GM12801 (cell line): Measurements from ENCODE around the gene TMEM101.

Experiments used
- TF ChIP-seq, protein P1 (sequence below): IDR thresholded peaks from one replicate; pipeline ENCODE4 v1.5.1; 2011; ENCODE audit warnings: control low read depth; ENCODE audit not compliant: insufficient read length; ENCODE audit errors: extremely low read depth

The TMEM101 gene

DNA sequence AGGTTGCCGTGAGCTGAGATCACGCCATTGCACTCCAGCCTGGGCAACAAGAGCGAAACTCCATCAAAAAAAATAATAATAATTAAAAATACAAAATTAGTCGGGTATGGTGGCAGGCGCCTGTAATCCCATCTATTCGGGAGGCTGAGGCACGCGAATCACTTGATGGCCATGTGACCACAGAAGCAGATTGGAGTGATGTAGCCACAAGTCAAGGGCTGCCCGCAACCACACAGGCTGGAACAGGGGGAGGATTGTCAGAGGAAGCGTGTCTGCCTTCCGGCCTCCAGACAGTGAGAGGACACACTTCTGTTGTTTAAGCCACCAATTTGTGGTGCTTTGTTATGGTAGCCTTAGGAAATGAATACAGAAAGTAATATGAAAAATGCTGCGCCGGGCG lies 22.1 kb downstream of the TMEM101 start:
- TF ChIP-seq, protein P1, sequence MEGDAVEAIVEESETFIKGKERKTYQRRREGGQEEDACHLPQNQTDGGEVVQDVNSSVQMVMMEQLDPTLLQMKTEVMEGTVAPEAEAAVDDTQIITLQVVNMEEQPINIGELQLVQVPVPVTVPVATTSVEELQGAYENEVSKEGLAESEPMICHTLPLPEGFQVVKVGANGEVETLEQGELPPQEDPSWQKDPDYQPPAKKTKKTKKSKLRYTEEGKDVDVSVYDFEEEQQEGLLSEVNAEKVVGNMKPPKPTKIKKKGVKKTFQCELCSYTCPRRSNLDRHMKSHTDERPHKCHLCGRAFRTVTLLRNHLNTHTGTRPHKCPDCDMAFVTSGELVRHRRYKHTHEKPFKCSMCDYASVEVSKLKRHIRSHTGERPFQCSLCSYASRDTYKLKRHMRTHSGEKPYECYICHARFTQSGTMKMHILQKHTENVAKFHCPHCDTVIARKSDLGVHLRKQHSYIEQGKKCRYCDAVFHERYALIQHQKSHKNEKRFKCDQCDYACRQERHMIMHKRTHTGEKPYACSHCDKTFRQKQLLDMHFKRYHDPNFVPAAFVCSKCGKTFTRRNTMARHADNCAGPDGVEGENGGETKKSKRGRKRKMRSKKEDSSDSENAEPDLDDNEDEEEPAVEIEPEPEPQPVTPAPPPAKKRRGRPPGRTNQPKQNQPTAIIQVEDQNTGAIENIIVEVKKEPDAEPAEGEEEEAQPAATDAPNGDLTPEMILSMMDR, result no peak

DNA sequence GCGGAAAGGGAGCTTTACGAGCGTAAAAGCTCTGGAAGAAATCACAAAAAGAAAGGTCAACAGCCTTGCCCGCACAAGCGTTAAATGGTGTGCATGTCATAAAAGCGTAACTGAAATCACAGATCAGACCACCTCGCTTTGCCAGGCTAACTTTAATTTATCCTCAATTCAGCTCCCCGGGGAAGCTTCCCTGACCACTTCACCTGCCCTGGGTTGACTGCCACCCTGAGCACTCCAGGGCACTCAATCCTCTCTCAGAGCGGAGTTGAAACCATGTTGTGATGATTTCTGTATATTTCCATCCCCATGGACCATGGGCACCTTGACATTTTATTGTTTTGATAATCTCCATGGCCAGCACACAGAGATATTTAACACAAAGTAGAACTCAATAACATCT lies 26.5 kb downstream of the TMEM101 start:
- TF ChIP-seq, protein P1, result no peak

DNA sequence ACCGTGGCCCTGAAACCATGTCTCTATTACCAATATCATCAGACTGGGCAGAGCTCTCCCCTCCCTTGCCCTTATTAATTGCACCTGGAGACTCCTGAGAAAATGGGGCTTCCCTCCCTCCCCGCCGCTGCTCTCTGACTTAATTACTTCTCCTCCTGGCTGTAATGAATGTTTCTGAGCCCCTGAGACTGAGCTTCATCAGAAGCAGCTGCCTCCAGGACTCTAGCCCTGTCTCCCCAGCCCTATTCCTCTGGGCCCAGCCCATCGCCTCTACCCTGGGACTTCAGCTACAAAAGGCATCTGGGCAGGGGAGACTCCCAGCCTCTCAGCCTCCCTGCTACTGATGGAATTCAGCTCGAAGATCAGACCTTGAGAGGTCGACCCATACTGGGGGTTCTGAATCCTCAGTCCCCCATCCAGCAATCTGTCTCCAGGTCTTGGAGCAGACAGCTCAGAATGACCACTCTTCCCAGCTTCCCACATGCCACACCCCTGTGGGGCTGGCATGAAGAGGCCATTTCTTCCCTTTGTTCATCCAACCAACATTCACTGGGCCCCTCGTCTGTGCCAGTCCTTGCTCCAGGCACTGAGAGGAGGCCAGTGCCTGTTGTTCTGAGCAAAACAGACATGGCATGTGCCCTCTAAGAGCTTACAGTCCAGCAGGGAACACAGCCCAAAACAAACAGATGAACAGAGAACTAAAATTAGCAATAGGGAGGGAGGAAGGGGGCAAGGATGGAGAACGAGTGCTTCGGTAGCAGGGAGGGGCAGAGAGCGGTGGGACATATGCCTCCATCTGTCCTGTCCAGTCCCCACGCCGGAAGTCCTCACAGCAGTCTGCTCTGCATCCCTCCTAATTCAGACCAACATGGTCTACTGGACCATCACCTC lies 27.4 kb downstream of the TMEM101 start:
- TF ChIP-seq, protein P1, result no peak

DNA sequence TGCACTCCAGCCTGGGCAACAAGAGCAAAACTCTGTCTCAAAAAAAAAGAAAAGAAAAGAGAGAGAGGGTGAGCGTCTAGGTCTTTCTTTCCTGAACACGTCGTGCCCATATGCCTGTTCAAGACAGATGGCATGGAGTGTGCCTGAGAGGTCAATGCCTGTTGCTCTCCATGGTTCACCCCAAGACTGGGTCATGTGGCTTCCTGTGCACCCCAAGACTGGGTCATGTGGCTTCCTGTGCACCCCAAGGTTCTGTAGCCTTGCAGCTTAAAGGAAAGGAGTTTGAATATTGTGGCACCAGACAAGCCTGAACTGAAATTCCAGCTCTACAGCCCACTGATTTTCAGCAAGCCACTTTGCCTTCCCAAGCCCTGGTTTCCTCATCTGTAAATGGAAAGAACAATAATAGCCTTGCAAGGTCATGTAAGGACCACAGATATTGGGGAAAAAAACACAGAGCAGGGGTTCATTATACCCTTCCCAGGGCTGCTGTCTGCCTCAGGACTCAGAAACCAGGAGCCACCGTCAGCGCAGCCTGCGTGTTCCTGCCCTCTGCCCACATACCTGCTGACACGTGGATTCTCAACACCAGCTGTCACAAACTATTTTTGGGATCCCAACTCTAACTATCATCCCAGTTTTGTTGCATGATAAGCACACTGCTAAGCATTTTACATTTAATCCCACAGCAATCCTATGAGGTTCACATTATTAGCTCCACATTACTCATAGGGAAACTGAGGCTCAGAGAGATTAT lies 28.4 kb downstream of the TMEM101 start:
- TF ChIP-seq, protein P1, result no peak

DNA sequence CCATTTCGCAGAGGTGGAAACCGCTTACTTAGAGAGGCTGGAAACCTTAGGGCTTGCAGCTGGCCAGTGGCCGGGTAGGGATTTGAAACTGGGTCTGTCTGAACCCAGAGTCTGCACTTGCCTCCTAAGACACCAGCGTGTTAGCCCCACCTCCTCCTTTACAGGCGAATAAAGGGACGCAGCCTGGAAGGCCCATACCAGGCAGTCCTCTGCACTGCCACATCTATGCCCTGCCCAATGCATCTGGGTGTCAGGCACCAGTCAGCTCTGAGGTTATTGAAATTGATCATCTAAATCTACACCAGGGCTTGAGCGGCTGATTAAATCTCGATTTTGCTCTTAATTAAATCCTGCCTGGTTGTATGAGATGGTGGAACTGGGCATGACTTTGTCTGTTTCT lies 30.2 kb downstream of the TMEM101 start:
- TF ChIP-seq, protein P1, result no peak

DNA sequence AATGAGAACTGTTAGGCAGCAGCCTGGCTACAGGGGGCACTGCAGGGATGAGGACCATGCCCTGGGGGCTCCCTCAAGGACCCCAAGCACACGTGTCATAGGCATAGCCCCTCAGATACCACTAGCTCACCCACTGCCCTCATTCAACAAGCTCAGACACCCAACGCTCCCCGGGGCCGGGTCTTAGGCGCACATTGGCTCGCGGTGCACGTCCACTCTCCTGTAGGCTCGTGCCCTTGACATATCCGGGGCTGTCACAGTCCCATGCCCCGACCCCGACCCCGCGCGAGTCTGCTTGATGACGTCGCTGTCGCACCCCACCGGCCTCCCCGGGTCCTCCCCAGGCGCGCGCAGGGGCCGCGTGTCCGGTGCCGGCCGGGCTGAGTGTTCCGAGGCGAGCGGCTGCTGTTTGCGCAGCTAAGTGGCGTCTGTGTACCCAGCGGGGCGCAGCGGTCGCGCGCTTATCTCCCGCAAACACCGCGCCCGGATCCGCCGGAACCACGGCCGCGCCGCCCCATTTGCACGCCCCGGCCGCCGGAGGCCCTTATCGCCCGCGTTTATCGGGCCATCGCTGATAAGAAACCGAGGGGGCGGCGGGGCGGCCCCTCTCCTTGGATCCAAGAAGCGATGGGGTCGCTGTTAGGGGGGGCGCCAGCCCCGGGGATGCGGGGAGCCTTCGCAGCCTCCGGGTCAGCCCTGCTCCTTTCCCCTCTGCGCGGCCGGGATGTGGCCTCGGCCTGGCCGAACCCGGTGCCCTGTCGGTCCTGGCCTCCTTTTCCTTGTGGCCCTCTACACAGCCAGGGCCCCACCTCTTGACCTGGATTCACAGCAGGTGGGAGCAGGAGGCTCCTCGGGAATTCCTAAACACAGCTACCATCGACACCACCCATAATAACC lies 31.0 kb downstream of the TMEM101 start:
- TF ChIP-seq, protein P1, result no peak

DNA sequence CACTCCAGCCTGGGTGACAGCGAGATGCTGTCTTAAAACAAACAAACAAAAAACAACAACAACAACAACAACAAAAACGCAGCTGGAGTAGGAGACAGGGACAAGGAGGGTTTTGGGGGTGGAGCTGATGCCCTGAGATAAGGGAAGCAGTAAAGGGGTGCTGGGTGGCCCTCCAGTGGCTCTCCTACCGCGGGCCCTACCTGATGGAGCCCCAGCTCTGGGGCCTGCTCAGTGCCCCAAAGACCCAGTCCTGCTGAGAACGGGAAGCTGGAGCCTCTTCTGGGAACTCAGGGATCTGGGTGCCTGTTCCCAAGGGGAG lies 31.6 kb downstream of the TMEM101 start:
- TF ChIP-seq, protein P1, result no peak
